BE2C (cell line): ENCODE measurements around the gene RTTN.

Experiments
- DNase-seq: peaks from one replicate; pipeline ENCODE4 v3.0.0-alpha.2; 2020
- H3K27me3 ChIP-seq: fragments of 250-450 bp; sonication (Bioruptor Pico); 2 replicates; pipeline ENCODE4 v1.5.1; 2020; ENCODE audit warnings: mild to moderate bottlenecking
- H3K36me3 ChIP-seq: fragments of 250-450 bp; sonication (Bioruptor Pico); 2 replicates; pipeline ENCODE4 v1.5.1; 2020; ENCODE audit warnings: mild to moderate bottlenecking
- H3K4me1 ChIP-seq: fragments of 250-450 bp; sonication (Bioruptor Pico); 2 replicates; pipeline ENCODE4 v1.5.1; 2020
- H3K4me3 ChIP-seq: 2 replicates; pipeline ENCODE4 v1.5.1; 2011; ENCODE audit warnings: low read depth, low read length
- H3K9me3 ChIP-seq: fragments of 250-450 bp; sonication (Bioruptor Pico); 2 replicates; pipeline ENCODE4 v1.5.1; 2020
- TF ChIP-seq, protein P1 (sequence below): IDR thresholded peaks from 2 replicates; pipeline ENCODE4 v1.5.1; 2012; ENCODE audit warnings: mild to moderate bottlenecking, low read depth, low read length

RTTN gene

DNA sequence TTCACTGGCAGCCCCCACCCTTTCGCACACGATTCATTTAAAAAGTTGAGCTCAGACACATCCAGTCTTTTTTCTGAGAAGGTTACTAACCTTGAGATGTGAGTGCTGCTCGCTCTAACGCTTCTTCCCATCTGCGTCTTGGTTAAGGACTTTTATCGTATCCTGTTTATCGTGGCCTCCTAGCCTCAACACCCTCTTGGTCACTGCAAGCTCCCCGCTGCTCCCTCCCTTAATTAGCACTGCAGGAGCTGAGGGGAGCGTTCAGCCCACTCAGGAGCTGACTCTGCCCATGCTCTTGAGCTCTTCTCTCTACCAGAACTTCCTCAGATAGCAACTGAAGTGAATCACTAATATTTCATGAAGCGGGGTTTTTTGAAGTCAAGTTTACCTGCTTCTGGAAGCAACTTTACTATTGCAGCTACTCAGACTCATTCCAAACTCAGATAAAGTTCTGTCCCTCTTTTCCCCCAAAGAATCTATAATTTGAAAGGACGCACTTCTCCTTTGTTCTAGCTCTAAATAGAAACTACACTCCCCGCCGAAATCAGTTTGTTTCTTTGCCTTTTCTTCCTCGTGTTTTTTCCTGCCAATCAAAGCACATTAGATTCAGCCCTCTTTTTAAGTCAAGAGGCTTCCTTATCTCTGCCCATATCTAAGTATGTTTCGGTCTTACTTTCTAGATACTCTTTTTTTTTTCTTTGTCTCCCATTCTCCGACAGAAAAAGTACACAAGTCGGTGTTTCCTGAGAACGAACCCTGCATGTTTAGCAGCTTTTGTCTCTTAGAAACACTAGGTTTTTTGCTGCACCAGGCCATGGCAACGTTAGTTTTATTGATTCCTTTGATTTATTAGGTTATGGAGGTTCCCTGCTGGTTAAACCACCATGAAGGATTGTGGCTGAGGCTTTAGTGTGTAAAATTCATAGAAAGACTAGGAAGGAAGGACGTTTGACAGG is 248.5 kb downstream of the RTTN start:
- DNase-seq, result no peak
- Histone ChIP-seq H3K27me3 (no peaks in the 10 kb centered on the region), H3K36me3 (no peaks in the 10 kb centered on the region), H3K9me3 (no peaks in the 10 kb centered on the region), H3K4me3 (no peak overlapping the region), H3K4me1 (no peaks in the 10 kb centered on the region)
- TF ChIP-seq, protein P1, sequence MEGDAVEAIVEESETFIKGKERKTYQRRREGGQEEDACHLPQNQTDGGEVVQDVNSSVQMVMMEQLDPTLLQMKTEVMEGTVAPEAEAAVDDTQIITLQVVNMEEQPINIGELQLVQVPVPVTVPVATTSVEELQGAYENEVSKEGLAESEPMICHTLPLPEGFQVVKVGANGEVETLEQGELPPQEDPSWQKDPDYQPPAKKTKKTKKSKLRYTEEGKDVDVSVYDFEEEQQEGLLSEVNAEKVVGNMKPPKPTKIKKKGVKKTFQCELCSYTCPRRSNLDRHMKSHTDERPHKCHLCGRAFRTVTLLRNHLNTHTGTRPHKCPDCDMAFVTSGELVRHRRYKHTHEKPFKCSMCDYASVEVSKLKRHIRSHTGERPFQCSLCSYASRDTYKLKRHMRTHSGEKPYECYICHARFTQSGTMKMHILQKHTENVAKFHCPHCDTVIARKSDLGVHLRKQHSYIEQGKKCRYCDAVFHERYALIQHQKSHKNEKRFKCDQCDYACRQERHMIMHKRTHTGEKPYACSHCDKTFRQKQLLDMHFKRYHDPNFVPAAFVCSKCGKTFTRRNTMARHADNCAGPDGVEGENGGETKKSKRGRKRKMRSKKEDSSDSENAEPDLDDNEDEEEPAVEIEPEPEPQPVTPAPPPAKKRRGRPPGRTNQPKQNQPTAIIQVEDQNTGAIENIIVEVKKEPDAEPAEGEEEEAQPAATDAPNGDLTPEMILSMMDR, result no peak

DNA sequence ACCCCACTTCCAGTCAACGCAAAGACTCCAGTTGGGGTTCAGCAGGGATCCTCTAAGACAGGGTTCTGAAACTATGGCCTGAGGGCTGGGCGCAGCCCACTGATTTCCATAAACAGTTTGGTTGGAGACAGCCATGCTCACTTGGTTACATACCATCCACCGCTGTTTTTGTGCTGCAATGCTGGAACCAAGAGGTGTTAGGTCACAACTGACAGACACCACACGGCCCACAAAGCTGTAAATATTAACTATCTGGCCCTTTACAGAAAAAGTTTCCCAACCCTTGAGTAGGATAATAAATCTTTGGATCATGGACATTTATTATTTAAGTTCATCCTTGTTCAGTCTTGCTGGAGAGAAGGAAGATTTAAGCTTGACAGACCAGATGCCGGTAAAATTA is 249.4 kb downstream of the RTTN start:
- TF ChIP-seq, protein P1, result no peak
- H3K4me1 ChIP-seq, result no peaks in the 10 kb centered on the region
- no peak for DNase-seq

DNA sequence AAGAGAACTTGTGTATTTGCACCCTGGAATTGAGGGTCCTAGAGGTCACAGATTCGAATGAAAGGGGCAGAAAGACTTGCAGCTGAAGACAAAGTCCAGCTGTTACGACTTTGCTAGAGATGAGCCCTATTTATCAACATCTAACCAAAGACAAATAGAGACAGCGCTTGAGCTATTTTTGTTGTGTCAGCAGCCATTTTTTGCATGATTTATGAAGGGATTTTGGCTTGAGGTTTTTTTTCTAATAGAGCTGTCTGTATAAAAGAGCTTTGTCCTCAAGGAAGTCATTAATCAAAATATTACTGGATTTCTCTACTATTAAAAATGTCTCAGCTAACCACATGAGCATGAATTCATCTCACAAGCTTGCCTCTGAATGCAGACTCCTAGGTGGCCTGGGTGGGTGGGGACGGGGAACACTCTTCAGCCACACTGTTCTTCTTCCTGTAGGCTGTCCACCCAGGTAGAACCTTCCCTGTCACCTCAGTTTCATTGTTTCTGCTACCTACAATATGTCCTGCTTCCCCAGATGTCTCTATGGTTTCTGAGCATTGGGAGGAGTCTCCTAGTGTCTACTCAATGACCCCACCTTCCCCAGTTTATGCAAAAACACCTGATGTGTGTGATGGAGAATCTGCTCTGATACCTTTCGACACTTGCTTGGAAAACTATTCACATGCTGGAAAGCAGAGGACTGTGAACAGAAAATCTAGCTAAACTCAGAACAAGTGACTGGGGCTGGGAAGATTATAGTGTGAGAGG is 250.6 kb downstream of the RTTN start:
- Histone ChIP-seq H3K4me1 (no peaks in the 10 kb centered on the region), H3K9me3 (no peaks in the 10 kb centered on the region), H3K27me3 (no peaks in the 10 kb centered on the region), H3K4me3 (no peak overlapping the region), H3K36me3 (no peaks in the 10 kb centered on the region)
- TF ChIP-seq, protein P1, result no peak
- no peak for DNase-seq

More for the DNA sequence above, 249.4 kb downstream of the RTTN start:
- no peaks in the 10 kb centered on the region for H3K27me3 ChIP-seq
- H3K9me3 ChIP-seq, result no peaks in the 10 kb centered on the region
- no peaks in the 10 kb centered on the region for H3K36me3 ChIP-seq
- no peak overlapping the region for H3K4me3 ChIP-seq

DNA sequence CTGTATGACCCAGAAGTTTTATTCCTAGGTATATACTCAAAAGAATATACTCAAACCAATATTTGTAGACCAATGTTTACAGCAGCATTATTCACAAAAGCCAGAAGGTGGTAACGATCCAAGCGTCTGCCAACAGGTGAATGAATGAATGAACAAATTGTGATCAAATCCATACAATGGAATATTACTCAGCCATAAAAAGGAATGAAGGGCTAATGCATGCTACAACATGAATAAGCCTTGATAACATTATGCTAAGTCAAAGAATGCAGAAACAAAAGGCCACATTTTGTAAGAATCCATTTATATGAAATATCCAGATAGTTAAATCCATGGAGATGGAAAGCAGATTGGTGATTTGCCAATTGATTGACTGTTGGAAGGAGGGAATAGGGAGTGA is 252.3 kb downstream of the RTTN start:
- TF ChIP-seq, protein P1, result no peak
- Histone ChIP-seq H3K4me3 (no peak overlapping the region), H3K4me1 (no peaks in the 10 kb centered on the region), H3K36me3 (no peaks in the 10 kb centered on the region), H3K27me3 (no peaks in the 10 kb centered on the region), H3K9me3 (no peaks in the 10 kb centered on the region)
- DNase-seq, result no peak
